ENCODE measurements around the gene PPARA.

DNA sequence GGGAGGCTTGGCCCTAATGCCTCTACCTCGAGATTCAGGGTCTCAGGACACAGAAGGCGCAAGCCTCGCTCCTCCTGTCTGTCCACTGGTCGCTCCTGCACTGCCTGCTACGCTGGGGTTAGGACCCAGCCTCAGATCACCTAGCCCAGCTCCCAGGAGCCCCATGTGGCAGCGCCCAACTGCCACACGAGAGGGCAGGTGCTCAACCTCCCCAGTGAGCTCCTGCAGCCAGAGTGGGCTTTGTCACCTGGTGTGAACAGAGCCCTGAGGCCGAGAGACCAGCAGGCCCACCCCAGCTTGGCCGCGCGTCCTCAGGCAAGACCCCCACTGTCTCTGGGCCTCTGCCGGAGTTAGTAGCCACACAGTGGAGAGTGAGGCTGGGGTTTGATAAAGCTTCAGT, 21.7 kb upstream of the PPARA start:
- TF ChIP-seq EZH2 (IDR thresholded peaks at IDR 0.05; ENCODE audit: insufficient read depth, poor library complexity, severe bottlenecking) (no peak), EZH2phosphoT487 (IDR thresholded peaks at IDR 0.05; ENCODE audit: insufficient read depth, low read depth) (no peak)

All from GM23248 (cell line).